IPS DF 6.9 (cell line): ENCODE results near the gene GOLGA5.
"Not testable (repeated sequence)": the region's sequence is repeated elsewhere in the genome, so short reads cannot be mapped to it uniquely, and the experiment has no call there.

Experiments
- DNase-seq: peaks from one replicate; pipeline ENCODE4 v3.0.0-alpha.2; 2013; ENCODE audit warnings: low read depth, low spot score
- H3K27ac ChIP-seq: one replicate; pipeline ENCODE4 v1.5.1; 2013; ENCODE audit warnings: low read length, control low read depth
- H3K27me3 ChIP-seq: 2 replicates; pipeline ENCODE4 v1.6.1; 2013; ENCODE audit warnings: mild to moderate bottlenecking, low read length; ENCODE audit not compliant: control insufficient read depth, insufficient read depth
- H3K36me3 ChIP-seq: 2 replicates; pipeline ENCODE4 v1.6.1; 2013; ENCODE audit warnings: low read length; ENCODE audit not compliant: control insufficient read depth, insufficient read depth
- H3K4me1 ChIP-seq: 2 replicates; pipeline ENCODE4 v1.6.1; 2013; ENCODE audit warnings: low read length; ENCODE audit not compliant: control insufficient read depth, insufficient read depth
- H3K4me3 ChIP-seq: 2 replicates; pipeline ENCODE4 v1.5.1; 2013; ENCODE audit warnings: mild to moderate bottlenecking, low read length
- H3K9me3 ChIP-seq: 2 replicates; pipeline ENCODE4 v1.6.1; 2013; ENCODE audit warnings: low read length, inconsistent platforms; ENCODE audit not compliant: control insufficient read depth, insufficient read depth
- WGBS: extraction: QIAGEN DNeasy Blood & Tissue Kit; methylation state at CpG from one replicate; pipeline ENCODE4 v1.1.7; 2013; ENCODE audit warnings: mixed read lengths, missing lambda C conversion rate; ENCODE audit not compliant: insufficient read length, insufficient coverage; 5-methylcytosine and 5-hydroxymethylcytosine counted together

The GOLGA5 gene

DNA sequence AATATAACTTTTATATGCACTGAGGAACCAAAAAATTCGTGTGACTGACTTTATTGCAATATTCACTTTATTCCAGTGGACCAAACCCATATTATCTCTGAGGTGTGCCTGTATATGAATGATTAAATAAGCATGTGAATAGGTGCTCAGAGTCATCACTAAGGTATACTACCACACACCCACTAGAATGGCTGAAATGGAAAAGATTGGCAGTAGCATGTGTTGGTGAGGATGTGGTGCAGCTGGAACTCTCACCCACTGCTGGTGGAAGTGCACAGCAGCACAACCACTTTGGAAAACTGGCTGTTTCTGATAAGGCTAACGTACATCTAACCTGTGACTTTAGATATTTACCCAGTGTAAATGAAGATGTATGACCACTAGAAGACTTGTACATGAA is 36.8 kb downstream of the GOLGA5 start:
- Histone ChIP-seq H3K36me3 (no peaks in the 10 kb centered on the region; the same call in 1 of the 2 replicates), H3K9me3 (no peaks in the 10 kb centered on the region), H3K27ac (no peak overlapping the region), H3K4me1 (no peaks in the 10 kb centered on the region), H3K4me3 (no peak overlapping the region), H3K27me3 (no peaks in the 10 kb centered on the region)
- WGBS = no CpG with 5 or more reads among the region's 2 CpGs
- DNase-seq = no peak

DNA sequence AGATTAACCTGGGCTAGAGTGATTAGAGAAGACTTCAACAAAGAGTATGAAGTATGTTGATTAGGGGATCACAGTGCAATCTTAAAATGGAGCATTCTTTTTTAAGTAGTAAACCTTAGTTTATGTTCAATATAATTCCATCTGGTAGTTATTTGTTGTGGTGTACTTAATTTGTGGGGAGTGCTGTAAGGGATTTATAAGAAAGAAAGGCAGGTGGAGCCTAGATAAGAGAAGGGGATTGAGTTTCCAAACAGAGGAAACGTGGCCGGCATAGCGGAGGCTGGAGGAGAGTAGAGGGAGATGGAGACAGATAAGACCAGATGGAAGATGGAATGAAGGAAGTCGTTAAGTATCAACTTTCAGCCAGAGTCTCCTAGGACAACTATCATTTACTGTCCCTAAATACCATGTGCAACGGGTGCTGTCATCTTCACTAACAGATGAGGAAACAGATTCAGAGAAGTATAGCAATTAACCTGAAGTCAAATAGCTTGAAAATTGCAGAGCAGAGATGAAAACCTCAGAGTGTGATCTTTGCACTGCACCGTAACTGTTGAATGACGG is 38.1 kb downstream of the GOLGA5 start:
- DNase-seq = no peak
- H3K27me3 ChIP-seq = no peaks in the 10 kb centered on the region
- no peaks in the 10 kb centered on the region for H3K4me1 ChIP-seq
- WGBS = no CpG with 5 or more reads among the region's 7 CpGs
- H3K9me3 ChIP-seq = no peaks in the 10 kb centered on the region
- H3K36me3 ChIP-seq = no peaks in the 10 kb centered on the region; the same call in 1 of the 2 replicates
- H3K27ac ChIP-seq = no peak overlapping the region
- H3K4me3 ChIP-seq = no peak overlapping the region

DNA sequence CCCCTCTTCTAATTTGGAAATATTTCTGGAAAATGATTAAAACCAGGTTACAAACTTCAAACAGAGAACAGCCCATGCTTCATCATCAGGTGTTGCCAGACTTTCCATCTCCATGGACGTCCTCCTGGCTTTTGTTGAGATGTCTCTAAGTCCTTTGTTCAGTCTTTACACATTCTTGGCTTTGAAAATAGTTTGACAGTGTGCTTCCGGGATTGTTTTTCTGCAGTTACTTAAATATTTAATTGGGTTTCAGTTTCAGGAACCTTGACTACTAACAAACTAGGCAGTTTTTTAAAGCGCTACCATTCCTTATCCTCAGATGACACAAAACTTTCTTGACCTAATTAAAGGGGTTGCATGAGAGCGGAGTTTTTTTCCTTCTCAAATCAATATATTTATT is 47.8 kb downstream of the GOLGA5 start:
- Histone ChIP-seq H3K9me3 (no peaks in the 10 kb centered on the region), H3K27me3 (no peaks in the 10 kb centered on the region), H3K4me1 (no peaks in the 10 kb centered on the region), H3K27ac (no peak overlapping the region), H3K36me3 (no peaks in the 10 kb centered on the region), H3K4me3 (no peak overlapping the region)
- no CpG with 5 or more reads among the region's 4 CpGs for WGBS
- DNase-seq = no peak

DNA sequence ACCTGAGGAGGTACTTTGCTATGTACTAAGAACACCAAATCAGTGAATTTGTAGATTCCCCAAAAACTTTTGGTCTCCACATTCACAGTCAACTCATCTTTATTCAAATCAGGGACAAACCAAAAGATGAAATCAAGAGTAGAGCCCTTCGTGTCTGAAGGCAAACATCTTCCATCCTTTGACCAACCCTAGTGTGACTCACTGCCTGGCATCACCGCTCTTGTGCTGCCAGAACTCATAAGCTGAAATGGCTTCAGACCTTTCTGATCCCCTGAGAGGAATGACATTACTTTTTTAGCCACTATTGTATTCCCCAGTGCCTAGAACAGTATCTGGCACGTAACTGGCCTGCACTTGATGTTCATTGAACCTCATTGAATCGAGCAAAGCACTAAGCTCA is 50.1 kb downstream of the GOLGA5 start:
- H3K27ac ChIP-seq = no peak overlapping the region
- no peaks in the 10 kb centered on the region for H3K36me3 ChIP-seq
- no peak for DNase-seq
- H3K27me3 ChIP-seq = no peaks in the 10 kb centered on the region
- WGBS = no CpG with 5 or more reads among the region's 4 CpGs
- no peaks in the 10 kb centered on the region for H3K4me1 ChIP-seq
- H3K4me3 ChIP-seq = no peak overlapping the region
- H3K9me3 ChIP-seq = no peaks in the 10 kb centered on the region

- H3K4me1 ChIP-seq = no peaks in the 10 kb centered on the region
- WGBS = no CpG with 5 or more reads among the region's 2 CpGs
- DNase-seq = no peak
These were observed 52.2 kb downstream of the GOLGA5 start for GRCh38 chr14:92846162-92846897.

DNA sequence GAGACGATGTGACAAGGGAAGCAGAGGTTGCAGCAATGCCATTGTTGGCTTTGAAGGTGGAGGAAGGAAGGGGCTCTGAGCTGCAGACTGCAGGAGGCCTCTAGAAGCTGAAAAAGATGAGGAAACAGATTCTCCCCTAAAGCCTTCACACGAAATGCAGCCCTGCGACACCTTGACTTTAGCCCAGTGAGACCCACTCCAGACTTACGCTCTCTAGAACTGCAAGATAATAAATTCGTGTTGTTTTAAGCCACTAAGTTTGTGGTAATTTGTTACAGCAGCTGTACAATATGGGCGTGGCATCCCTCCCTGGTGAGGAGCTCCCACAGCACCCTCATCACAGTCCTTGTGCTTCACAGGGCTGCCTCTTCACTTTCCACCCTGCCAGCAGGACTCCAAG is 53.2 kb downstream of the GOLGA5 start:
- Histone ChIP-seq H3K27me3 (no peaks in the 10 kb centered on the region), H3K4me1 (no peaks in the 10 kb centered on the region), H3K36me3 (no peaks in the 10 kb centered on the region), H3K4me3 (no peak overlapping the region), H3K9me3 (no peaks in the 10 kb centered on the region), H3K27ac (no peak overlapping the region)
- DNase-seq = no peak
- no CpG with 5 or more reads among the region's 6 CpGs for WGBS

More at GRCh38 chr14:92846162-92846897, 52.2 kb downstream of the GOLGA5 start:
- Histone ChIP-seq H3K4me3 (no peak overlapping the region), H3K9me3 (no peaks in the 10 kb centered on the region), H3K27me3 (no peaks in the 10 kb centered on the region), H3K27ac (no peak overlapping the region), H3K36me3 (no peaks in the 10 kb centered on the region)

DNA sequence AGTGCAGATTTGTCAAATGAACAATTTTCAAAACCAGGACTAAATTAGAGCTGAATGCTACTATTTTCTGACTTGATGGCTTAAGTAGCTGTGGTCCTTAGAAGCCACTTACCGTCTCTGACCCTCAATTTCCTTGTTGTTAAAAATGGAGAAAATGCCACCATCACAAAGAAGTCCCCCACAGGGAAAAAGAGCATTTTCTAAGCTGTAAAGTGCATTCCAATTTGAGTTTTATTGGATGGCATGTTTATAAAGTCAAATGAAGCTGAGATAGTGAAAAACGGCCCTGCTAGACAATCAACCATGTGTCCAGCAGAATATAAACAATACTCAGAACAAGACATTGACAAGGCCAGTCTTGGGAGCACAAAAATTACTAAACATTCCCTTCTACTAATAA is 53.6 kb downstream of the GOLGA5 start:
- 0 out of 2 replicates have a peak, but pooled peaks cover under 1% of the 10 kb centered on the region for H3K9me3 ChIP-seq
- no peaks in the 10 kb centered on the region for H3K4me1 ChIP-seq
- H3K27ac ChIP-seq = no peak overlapping the region
- WGBS = no CpG with 5 or more reads among the region's 2 CpGs
- no peaks in the 10 kb centered on the region for H3K27me3 ChIP-seq
- H3K4me3 ChIP-seq = no peak overlapping the region
- no peaks in the 10 kb centered on the region for H3K36me3 ChIP-seq
- DNase-seq = no peak

- no peaks in the 10 kb centered on the region for H3K4me1 ChIP-seq
- WGBS = no CpG with 5 or more reads among the region's 4 CpGs
- no peak for DNase-seq
These were observed 54.8 kb downstream of the GOLGA5 start for GRCh38 chr14:92848887-92849286.

DNA sequence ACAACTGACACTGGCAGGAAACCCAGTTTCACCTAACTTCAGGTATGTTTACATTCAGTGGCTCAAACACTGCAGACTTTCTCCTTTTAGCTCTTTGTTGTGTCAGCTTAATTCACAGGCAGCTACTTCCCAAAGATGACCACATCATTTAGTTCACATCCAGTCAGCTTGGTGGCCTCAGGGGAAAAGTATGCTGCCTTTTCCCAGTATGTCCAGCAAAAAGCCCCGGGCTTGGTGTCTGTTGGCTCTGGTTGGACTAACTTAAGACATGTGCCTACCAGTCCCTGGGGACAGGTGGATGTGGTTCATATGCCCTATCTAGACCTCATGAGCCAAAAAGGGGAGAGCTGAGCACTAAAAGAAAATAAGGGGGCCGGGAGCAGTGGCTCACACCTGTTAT is 56.4 kb downstream of the GOLGA5 start:
- Histone ChIP-seq H3K36me3 (no peaks in the 10 kb centered on the region), H3K4me3 (no peak overlapping the region), H3K4me1 (no peaks in the 10 kb centered on the region), H3K27me3 (no peaks in the 10 kb centered on the region), H3K9me3 (0 out of 2 replicates have a peak, but pooled peaks cover 2% of the 10 kb centered on the region), H3K27ac (no peak overlapping the region)
- DNase-seq = no peak
- WGBS = no CpG with 5 or more reads among the region's 2 CpGs

More at GRCh38 chr14:92848887-92849286, 54.8 kb downstream of the GOLGA5 start:
- Histone ChIP-seq H3K27ac (no peak overlapping the region), H3K4me3 (no peak overlapping the region), H3K9me3 (0 out of 2 replicates have a peak, but pooled peaks cover 2% of the 10 kb centered on the region), H3K36me3 (no peaks in the 10 kb centered on the region), H3K27me3 (no peaks in the 10 kb centered on the region)

GRCh38 chr14:92853136-92853535 is 59.0 kb downstream of the GOLGA5 start:
- H3K4me1 ChIP-seq, DNase-seq, H3K9me3 ChIP-seq, H3K36me3 ChIP-seq, H3K4me3 ChIP-seq, H3K27ac ChIP-seq, H3K27me3 ChIP-seq: not testable (repeated sequence)
- WGBS = no CpG with 5 or more reads among the region's 8 CpGs
